SK-N-SH treated with all-trans-retinoic acid at 6 μM for 48 hours (cell line): ENCODE results near the gene GABRA1.

ENCODE experiments used
- ISL1 ChIP-seq: fragments of 250-450 bp; sonication (Bioruptor Pico); IDR thresholded peaks from 2 replicates; pipeline ENCODE4 v2.1.2; 2022; ENCODE audit warnings: mild to moderate bottlenecking, moderate library complexity
- PATZ1 ChIP-seq: fragments of 250-450 bp; sonication (Bioruptor Pico); IDR thresholded peaks from 2 replicates; pipeline ENCODE4 v1.8.0; 2020; ENCODE audit warnings: mild to moderate bottlenecking, moderate library complexity, borderline replicate concordance
- RARB ChIP-seq: fragments of 250-450 bp; sonication (Bioruptor Pico); IDR thresholded peaks from 2 replicates; pipeline ENCODE4 v1.8.0; 2021; ENCODE audit warnings: mild to moderate bottlenecking, moderate library complexity
- TCF4 ChIP-seq: fragments of 250-450 bp; sonication (Bioruptor Pico); IDR thresholded peaks from 2 replicates; pipeline ENCODE4 v1.8.0; 2021; ENCODE audit warnings: mild to moderate bottlenecking, moderate library complexity, borderline replicate concordance
- ZFP30 ChIP-seq: fragments of 450-650 bp; formaldehyde crosslinking; IDR thresholded peaks from 2 replicates; pipeline ENCODE4 v1.5.0; 2022; ENCODE audit warnings: mild to moderate bottlenecking, moderate library complexity
- ZNF565 ChIP-seq: fragments of 450-650 bp; formaldehyde crosslinking; conservative IDR thresholded peaks from 2 replicates; pipeline ENCODE4 v1.5.0; 2020; ENCODE audit warnings: low read depth, mild to moderate bottlenecking, moderate library complexity

GRCh38 chr5:161804263-161804662, 43.7 kb upstream of the GABRA1 start:
- no peak for TF ChIP-seq PATZ1 (CRISPR knock-in tag)
- TF ChIP-seq ZNF565 (CRISPR knock-in tag) = no peak
- no peak for TF ChIP-seq RARB (CRISPR knock-in tag)
- no peak for TF ChIP-seq TCF4
- TF ChIP-seq ISL1 (CRISPR knock-in tag) = no peak
- no peak for TF ChIP-seq ZFP30 (CRISPR knock-in tag)
